CD4-positive, alpha-beta T cell treated with Interleukin-17A for 1 hour (primary cell): ENCODE results near the gene RGMB.
A peak's percentile ranks its signal among the peaks of the same experiment; 100 is the strongest.

Source experiments
- DNase-seq: peaks from one replicate; pipeline ENCODE4 v3.0.0-alpha.2; 2020

The RGMB gene

GRCh38 chr5:98768960-98769209, 4.6 kb upstream of the RGMB start:
- DNase-seq = no peak

DNA sequence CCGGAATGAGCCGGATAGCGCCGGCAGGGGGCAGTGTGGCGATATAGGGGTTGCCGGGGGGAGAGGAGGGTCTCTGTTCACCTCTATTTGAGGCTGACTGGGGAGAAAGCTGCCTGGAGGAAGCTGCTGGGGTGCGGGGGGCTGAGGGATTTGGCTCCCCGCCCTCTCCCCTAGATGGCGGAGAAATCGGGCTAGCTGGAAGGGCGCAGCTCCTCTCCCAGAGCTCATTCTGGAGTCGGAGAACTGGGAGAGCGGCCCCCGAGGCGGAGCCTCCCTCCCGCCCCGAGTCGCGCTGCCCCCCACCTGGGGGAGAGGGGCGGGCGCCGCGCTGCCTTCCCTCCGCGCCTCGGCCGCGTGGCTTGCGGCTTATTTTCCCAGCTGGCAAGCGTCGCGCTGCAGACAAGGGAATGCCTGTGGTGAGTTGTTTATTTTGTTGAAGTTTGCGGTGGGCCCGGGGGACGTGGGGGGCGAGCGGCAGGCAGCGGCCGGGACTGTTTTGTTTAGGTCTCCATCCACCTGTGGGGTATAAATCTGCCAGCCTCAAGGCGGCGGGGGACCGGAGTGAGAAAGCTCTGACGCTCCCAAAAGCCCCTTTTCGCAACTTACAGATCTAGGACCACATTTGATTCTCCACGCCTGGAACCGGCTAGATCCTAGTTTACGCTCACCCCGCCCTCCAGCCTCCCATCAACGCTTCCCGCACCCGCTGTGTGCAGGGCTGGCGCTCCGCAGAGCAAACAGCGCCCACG, 4.1 kb upstream of the RGMB start:
- peak; percentile 47 for DNase-seq

- DNase-seq = no peak
Measured at GRCh38 chr5:98769959-98770208, 3.6 kb upstream of the RGMB start.

DNA sequence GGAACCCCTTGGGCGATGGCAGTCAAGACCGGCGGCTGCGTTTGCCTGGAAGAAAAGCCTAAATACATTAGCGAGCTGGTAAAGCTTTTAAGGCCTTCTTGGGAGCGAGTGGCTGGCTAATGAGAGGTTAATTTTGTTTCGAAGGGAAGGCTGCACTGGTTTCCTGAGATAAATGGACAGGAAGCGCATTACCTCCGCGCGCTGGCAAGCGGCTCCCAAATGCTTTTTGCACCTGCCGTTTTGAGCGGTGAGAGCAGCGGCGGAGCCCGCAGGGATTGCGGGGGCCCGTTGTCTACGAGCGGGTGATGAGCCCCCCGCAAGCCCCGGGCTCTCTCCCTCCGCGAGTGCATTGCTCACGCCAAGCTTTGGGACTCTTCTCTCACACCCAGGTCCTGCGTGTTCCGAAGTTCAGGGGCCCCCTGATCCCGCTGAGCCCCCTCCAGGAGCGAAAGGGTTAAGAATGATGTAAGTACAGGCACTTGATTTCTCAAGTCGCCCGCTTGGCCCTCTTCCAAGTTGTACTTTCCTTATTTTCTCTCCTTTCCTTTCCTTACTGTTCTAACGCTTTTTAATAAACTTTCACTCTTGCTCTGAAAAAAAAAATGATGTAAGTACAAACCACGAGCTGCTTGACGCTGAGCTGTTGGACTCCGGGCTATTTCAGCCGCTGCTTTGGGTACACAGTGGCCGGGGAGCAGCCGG, 3.1 kb upstream of the RGMB start:
- DNase-seq = peak; percentile 28

GRCh38 chr5:98770911-98771322, 2.5 kb upstream of the RGMB start:
- DNase-seq = peak; percentile 26

DNA sequence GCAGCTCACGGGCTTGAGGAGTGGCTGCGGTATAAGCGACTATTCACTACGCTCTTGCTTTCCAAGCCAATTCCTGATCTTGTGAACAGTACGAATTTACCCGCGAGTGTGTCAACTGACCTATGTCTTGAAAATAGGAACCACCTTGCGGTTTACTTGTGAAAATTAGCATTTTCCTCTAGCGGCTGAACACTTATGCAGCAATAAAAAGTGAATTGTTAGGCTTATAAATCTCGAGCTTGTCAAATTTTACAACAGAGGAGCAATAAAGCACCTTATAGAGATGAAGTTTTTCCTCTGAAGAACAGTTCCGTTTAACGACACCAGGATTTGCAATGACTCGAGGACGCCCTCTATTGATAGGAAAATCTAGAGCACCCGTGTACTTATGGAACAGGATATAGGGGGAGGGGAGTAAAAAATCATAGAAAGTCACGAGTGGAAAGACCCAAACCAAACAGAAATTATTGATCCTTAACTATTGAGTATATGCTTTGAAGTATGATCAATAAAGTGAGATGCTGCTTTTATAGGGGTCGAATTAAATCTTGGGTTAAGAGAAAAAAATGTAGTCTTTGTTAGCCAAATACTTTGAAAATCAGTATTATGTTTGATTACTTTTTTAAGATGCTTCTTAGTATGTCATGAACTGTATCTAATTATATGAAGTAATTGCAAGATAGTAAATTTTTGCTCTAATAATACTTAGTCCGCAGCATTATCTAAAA, 1.9 kb upstream of the RGMB start:
- DNase-seq = peak; percentile 84

DNA sequence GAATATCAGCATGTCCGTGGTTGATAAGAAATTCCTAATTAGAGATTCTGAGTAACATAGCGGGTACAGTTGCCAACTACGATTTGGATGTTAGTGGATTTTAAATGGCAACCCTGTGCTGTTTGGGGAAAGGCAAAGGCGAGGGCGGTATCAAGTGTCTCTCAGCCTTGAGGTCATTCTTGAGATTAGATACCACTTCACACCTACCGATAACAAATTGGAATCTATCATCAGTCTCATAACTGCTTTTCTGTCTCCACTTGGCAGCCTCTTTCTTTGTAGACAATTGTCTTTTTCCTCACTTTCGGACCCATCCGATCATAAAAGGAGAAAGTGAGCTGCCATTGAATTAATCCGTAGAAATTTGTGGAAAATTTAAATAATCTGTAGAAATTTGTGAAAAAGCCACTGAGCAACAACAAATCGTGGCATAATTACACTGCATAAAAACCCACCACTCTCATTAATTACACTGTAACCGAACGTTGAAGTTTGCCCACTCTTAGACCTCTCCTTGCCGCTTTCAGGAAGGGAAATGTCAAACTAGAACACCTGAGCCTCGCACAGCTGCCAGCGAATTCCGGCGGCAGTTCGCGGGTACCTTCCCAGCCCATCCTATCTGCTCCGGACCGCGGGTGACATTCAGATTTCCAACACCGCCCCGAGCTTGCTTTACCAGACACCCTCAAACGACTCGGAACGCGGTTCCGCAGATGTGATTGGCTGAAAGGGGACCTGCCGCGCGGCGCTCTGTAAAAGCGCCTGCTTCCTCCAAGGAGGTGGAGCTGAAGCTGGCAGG, 849 bp upstream of the RGMB start:
- DNase-seq = peak; percentile 74

- no peak for DNase-seq
Measured at GRCh38 chr5:98773214-98773463, 324 bp upstream of the RGMB start.

- peak; percentile 50 for DNase-seq
Measured at GRCh38 chr5:98774192-98775033, 950 bp downstream of the RGMB start.

GRCh38 chr5:98775246-98776065, 2.0 kb downstream of the RGMB start:
- DNase-seq = no peak

DNA sequence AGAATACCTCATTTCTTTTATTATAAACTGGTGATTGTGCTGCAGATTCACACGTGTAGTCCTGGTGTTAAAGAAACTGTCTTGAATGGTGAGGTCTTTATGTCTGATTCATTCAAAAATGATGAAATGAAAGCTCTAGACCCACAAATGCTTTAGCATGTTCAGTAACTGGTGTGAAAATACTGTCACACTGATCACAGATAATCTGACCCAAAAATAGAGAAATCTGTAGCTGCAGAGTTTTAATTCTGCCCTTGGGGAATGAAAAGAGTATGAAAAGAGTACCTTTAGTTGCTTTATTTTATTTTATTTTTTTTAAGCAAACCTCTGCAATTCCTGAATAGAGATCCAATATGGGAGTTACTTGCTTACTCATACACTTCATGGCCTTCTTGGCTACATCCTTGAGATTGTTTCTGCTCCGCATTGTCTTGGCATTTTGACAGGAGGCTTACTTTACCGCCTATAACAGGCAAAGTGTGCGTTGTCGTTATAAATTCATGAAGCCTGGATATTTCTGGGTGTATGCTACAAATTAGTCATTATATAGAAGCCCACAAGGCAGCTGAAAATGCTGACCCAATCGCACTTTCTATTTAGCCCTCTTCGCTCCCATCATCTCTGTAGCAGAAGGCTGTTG, 2.7 kb downstream of the RGMB start:
- DNase-seq = no peak

GRCh38 chr5:98777295-98777694, 3.8 kb downstream of the RGMB start:
- DNase-seq = no peak

DNA sequence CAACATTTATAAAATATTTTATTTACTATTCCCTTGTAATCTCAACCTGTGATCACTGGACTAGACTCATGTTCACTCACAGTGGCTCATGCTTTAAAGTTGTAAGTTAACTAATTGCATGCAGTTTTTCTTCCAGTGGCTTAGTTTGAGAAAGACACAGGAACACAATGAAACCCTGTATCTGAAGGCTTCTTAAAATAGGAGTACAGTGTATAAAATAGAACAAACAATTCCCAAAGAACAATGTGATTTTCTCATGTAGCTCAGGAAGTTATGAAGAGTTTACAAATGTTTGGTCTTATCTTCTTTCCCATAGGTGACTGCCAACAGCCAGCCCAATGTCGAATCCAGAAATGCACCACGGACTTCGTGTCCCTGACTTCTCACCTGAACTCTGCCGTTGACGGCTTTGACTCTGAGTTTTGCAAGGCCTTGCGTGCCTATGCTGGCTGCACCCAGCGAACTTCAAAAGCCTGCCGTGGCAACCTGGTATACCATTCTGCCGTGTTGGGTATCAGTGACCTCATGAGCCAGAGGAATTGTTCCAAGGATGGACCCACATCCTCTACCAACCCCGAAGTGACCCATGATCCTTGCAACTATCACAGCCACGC, 5.9 kb downstream of the RGMB start:
- DNase-seq = no peak

GRCh38 chr5:98780390-98780789, 6.9 kb downstream of the RGMB start:
- DNase-seq = no peak

GRCh38 chr5:98781520-98781919, 8.1 kb downstream of the RGMB start:
- DNase-seq = no peak

DNA sequence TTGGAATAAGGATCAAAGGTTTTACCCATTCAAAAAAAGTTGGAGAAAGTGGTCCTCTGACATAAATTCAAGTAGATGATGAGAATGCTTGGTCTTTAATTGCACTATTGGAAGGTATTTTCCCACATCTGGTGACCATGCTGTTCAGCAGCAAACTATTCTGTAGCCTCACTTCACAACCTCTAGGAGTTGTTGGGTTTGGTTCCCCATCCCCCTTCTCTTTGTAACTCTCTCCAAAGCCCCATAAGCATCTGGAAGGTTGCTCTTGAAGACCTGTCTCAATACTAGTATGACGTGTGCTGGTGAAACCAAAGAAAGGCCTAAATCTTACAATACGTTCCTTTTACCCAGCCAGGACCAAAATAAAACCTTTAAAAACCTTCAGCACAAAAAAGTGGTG, 8.5 kb downstream of the RGMB start:
- DNase-seq = no peak

DNA sequence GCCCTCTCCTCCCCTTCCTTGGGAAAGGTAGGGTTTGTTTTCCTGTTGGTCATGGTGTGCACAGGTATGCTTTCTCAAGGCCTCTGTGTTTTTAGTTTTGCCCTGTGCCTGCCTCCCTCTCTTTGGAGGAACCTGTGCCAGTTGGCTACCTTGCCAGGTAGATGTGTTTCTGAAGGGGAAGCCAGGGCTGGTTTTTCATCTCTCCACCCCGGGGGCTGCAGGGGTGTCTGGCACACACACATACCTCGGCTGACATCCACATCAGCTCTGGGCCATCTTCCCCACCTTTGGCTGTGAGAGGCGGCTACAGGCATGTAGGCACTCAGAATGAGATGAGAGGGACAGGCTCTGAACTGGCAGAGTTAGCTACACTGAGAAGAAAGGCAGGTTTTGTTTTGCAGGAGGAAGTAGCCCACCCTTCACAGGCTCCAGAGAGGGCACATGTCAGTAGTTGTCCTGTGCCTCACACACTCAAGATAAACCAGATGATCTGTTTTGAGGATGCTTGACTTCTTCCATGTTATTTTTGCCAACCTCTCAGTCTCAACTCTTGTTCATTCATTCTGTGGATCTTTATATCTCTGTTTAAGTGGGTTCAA, 9.7 kb downstream of the RGMB start:
- DNase-seq = no peak

DNA sequence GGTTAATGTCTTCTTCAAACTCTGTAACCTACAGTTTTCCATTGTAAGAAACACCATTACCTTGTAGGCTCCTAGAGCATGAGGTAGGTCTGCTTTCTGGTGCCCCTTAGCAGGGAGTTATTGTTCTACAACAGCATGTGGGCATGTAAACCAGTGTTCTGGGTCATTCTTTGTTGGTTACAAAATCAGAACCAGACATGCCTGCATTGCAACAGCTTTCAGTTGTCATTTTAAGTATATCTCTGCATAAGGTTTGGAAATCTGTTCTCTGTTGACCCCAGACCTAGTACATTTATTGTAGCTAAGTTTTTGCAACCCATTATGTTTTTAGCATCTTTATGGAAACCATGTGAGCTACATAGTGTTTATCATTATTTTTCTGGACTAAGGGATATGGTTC, 10.9 kb downstream of the RGMB start:
- no peak for DNase-seq

- DNase-seq = no peak
Measured at GRCh38 chr5:98785244-98785643, 11.8 kb downstream of the RGMB start.

DNA sequence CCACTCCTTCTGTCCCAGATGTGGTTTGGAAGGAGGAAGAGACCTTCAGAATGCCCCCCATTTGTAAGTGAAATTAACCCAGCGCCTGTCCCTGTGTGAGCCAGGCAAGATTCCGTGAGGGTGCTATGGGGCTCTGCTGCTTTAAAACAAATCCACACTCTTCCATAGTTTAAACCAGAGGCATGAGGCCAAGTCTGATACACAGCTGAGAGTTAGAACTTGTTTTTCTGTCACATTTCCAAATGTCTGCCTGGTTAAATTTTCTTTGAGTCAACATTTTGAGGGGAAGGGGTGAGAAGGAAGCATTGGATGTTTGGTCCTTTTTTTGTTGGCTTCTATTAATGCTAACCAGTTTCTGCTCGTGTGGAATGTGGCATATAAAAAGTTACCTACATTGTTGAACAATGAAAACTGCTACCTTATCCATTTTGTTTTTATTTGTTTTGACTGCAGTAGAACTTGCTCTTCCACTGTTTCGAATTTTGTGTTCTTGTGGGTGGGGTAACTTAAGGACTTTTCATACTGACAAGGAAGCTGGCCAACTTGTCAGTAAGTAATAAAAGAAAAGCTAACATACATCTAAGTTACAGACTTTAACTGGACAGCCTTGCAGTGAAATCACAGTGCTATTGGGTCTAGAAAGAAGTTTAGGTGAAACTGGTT, 12.9 kb downstream of the RGMB start:
- DNase-seq = no peak
